K562 (cell line): ENCODE data around the gene PDZK1IP1. TPM values are rescaled to one million over a fixed set of nuclear protein-coding genes. Genes with fewer than 3 reads are reported as not detected.

Experiments
- BCLAF1 ChIP-seq, 2 experiments: fragments of 450-650 bp in 1 of 2; IDR thresholded peaks; 2 replicates each; pipeline ENCODE4 v1.6.1; 2011 to 2017; ENCODE audit warnings: low read depth in 2 of 2, antibody characterized with exemption in 1 of 2, borderline replicate concordance in 1 of 2, low read length in 1 of 2, mild to moderate bottlenecking in 1 of 2, mixed read lengths in 1 of 2; ENCODE audit not compliant: control insufficient read depth in 1 of 2
- CREB3L1 ChIP-seq: fragments of 450-650 bp; IDR thresholded peaks from 2 replicates; pipeline ENCODE4 v1.6.1; 2014; ENCODE audit warnings: low read depth, mild to moderate bottlenecking, moderate library complexity, borderline replicate concordance
- CREM ChIP-seq: IDR thresholded peaks from 2 replicates; pipeline ENCODE4 v1.6.1; 2014; ENCODE audit warnings: antibody characterized with exemption, low read depth
- ESRRB ChIP-seq: fragments of 250-450 bp; sonication (Bioruptor Pico); IDR thresholded peaks from 2 replicates; pipeline ENCODE4 v1.5.0; 2020; ENCODE audit warnings: mild to moderate bottlenecking, moderate library complexity, borderline replicate concordance
- ETV1 ChIP-seq: fragments of 450-650 bp; conservative IDR thresholded peaks from 2 replicates; pipeline ENCODE4 v1.6.1; 2016; ENCODE audit warnings: missing genetic modification characterization, control low read depth, low read depth, missing compliant biosample characterization
- HNRNPK ChIP-seq: fragments of 200-400 bp; formaldehyde crosslinking; IDR thresholded peaks from one replicate; pipeline ENCODE4 v1.6.1; 2018; ENCODE audit warnings: mild to moderate bottlenecking, low read depth, low read length; ENCODE audit not compliant: poor library complexity, severe bottlenecking
- JUNB ChIP-seq: fragments of 450-650 bp; formaldehyde crosslinking; conservative IDR thresholded peaks from 2 replicates; pipeline ENCODE4 v1.4.0; 2020; ENCODE audit warnings: mild to moderate bottlenecking
- KAT2B ChIP-seq: IDR thresholded peaks from one replicate; pipeline ENCODE4 v1.6.1; 2012; ENCODE audit warnings: low read depth, mild to moderate bottlenecking, control low read depth, inconsistent platforms, low read length, moderate library complexity
- PKNOX1 ChIP-seq: fragments of 450-650 bp; IDR thresholded peaks from 2 replicates; pipeline ENCODE4 v1.6.1; 2016
- SREBF2 ChIP-seq: sonication (generic); formaldehyde crosslinking; IDR thresholded peaks from 2 replicates; pipeline ENCODE4 v1.4.0; 2020; ENCODE audit warnings: mild to moderate bottlenecking, missing genetic modification reagents
- STAT5B ChIP-seq: fragments of 250-450 bp; sonication (Bioruptor Pico); IDR thresholded peaks from 2 replicates; pipeline ENCODE4 v1.8.0; 2021; ENCODE audit warnings: mild to moderate bottlenecking, inconsistent platforms
- U2AF2 ChIP-seq: fragments of 200-400 bp; formaldehyde crosslinking; optimal IDR thresholded peaks from 2 replicates; pipeline ENCODE3; 2017; ENCODE audit warnings: low read depth, mild to moderate bottlenecking, low read length
- USF1 ChIP-seq: sonication (generic); formaldehyde crosslinking; IDR thresholded peaks from 2 replicates; pipeline ENCODE4 v1.9.0; 2022; ENCODE audit warnings: mild to moderate bottlenecking, missing genetic modification reagents
- ZFP30 ChIP-seq: fragments of 250-450 bp; sonication (Bioruptor Pico); IDR thresholded peaks from 2 replicates; pipeline ENCODE4 v1.8.0; 2022; ENCODE audit warnings: moderate library complexity, mild to moderate bottlenecking, inconsistent platforms, borderline replicate concordance
- ZHX1 ChIP-seq: fragments of 150-350 bp; conservative IDR thresholded peaks from 2 replicates; pipeline ENCODE4 v1.6.1; 2014; ENCODE audit warnings: low read length
- ZNF143 ChIP-seq: sonication (generic); formaldehyde crosslinking; IDR thresholded peaks from 2 replicates; pipeline ENCODE4 v1.9.0; 2022; ENCODE audit warnings: mild to moderate bottlenecking, missing genetic modification reagents
- ZNF3 ChIP-seq: fragments of 250-450 bp; sonication (Bioruptor Pico); IDR thresholded peaks from 2 replicates; pipeline ENCODE4 v1.5.0; 2021; ENCODE audit warnings: mild to moderate bottlenecking, moderate library complexity
- ZNF830 ChIP-seq: fragments of 250-450 bp; sonication (Bioruptor Pico); IDR thresholded peaks from 2 replicates; pipeline ENCODE4 v1.5.0; 2021; ENCODE audit warnings: mild to moderate bottlenecking
- polyA plus RNA-seq, 8 experiments: library from polyadenylated mRNA; depleted of rRNA in 4 of 8; stranded (reverse) in 5 of 8; unstranded in 3 of 8; fragments of >200 nt; fragmentation: Nextera tagmentation in 2 of 8; fragmentation: Illumina TruSeq in 1 of 8; extraction: Ambion mirVana in 2 of 8; extraction: Trizol in 1 of 8; gene quantifications; 2 replicates each; pipeline versions ENCODE4 v1.2.1 to v1.2.3, GENCODE V29; 2011 to 2014; ENCODE audit warnings: inconsistent platforms in 1 of 8, missing spikeins in 1 of 8
- total RNA-seq, 7 experiments: library from RNA; depleted of rRNA in 6 of 7; stranded (reverse); fragments of >200 nt in 6 of 7; fragmentation: Illumina TruSeq in 2 of 7; extraction: Trizol in 2 of 7; gene quantifications; 2 replicates each; pipeline versions ENCODE4 v1.2.1 to v1.2.3, GENCODE V29; 2011 to 2021; ENCODE audit warnings: low replicate concordance in 1 of 7

Gene PDZK1IP1
- total and polyA plus RNA-seq, 9 of the 15 experiments (the other 6 are each of a cell fraction or from before 2014, with no cell fraction given), result 0.17 to 0.68 (median 0.53) TPM; not detected in 2

DNA sequence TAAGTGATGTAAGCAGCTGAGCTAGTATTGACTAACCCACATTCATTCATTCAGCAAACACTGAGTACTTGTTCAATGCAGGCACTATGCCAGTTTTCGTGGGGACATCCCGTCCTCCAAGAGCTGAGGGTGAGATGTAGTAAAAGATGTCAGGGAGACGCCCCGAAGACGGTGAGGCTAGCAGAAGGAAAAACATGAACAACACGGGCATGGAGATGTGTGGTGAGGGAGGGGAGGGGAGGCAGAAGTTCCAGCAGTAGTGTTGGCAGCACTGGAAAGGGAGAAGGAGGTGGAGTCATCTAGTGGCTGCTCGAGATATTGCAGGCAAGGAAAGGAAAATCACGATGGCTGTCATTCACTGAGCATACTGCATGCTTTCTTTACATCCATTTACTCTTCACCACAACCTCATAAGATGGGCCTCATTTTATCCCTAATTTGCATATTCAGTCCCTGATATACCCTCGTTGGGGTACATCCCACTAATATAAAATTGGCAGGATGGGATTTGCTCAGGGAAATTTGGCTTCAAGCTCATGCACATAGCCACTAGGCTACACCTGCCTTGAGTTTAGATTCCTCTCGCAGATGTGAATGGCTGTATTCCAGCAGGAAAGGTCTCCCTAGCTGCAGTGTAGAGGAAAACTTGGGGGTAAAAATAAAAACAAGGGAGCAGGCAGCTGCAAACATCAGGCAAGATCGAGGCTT is 14.5 kb downstream of the PDZK1IP1 start (continued):
- TF ChIP-seq ZFP30 (CRISPR knock-in tag) (no peak), ETV1 (tag) (no peak), STAT5B (CRISPR knock-in tag) (no peak), ZNF3 (CRISPR knock-in tag) (no peak), CREB3L1 (no peak), ZNF830 (CRISPR knock-in tag) (no peak), ZNF143 (CRISPR knock-in tag) (0 out of 2 replicates have a peak, but pooled peaks have one; percentile 21), SREBF2 (CRISPR knock-in tag) (no peak), ZHX1 (0 out of 2 replicates have a peak, but pooled peaks have one; percentile 24), U2AF2 (no peak), KAT2B (no peak), JUNB (CRISPR knock-in tag) (no peak), BCLAF1 (IDR thresholded peaks at IDR 0.05; ENCODE audit: borderline replicate concordance in 1 of 2, control insufficient read depth in 1 of 2, low read depth in 2 of 2, low read length in 1 of 2) (no peak), CREM (no peak), HNRNPK (no peak), ESRRB (no peak), PKNOX1 (peak; percentile 82), USF1 (CRISPR knock-in tag) (0 out of 2 replicates have a peak, but pooled peaks have one; percentile 14)
